AG09309 (cell line): Measurements from ENCODE around the gene VWA3A.

Experiments
- DNase-seq: peaks from one replicate; pipeline ENCODE4 v3.0.0-alpha.2; 2010; ENCODE audit warnings: low read depth
- H3K4me3 ChIP-seq: 2 replicates; pipeline ENCODE4 v1.5.1; 2011; ENCODE audit warnings: mild to moderate bottlenecking, low read depth, low read length, moderate library complexity; ENCODE audit not compliant: control insufficient read depth
- TF ChIP-seq, protein P1 (sequence below): IDR thresholded peaks from 2 replicates; pipeline ENCODE4 v1.5.1; 2011; ENCODE audit warnings: mild to moderate bottlenecking, low read depth, low read length, inconsistent platforms; ENCODE audit not compliant: insufficient read depth, control insufficient read depth; ENCODE audit errors: missing control alignments

The VWA3A gene

GRCh38 chr16:22091721-22092120 lies 620 bp upstream of the VWA3A start:
- DNase-seq, result no peak
- no peak overlapping the region for H3K4me3 ChIP-seq
- TF ChIP-seq, protein P1, sequence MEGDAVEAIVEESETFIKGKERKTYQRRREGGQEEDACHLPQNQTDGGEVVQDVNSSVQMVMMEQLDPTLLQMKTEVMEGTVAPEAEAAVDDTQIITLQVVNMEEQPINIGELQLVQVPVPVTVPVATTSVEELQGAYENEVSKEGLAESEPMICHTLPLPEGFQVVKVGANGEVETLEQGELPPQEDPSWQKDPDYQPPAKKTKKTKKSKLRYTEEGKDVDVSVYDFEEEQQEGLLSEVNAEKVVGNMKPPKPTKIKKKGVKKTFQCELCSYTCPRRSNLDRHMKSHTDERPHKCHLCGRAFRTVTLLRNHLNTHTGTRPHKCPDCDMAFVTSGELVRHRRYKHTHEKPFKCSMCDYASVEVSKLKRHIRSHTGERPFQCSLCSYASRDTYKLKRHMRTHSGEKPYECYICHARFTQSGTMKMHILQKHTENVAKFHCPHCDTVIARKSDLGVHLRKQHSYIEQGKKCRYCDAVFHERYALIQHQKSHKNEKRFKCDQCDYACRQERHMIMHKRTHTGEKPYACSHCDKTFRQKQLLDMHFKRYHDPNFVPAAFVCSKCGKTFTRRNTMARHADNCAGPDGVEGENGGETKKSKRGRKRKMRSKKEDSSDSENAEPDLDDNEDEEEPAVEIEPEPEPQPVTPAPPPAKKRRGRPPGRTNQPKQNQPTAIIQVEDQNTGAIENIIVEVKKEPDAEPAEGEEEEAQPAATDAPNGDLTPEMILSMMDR, result no peak

GRCh38 chr16:22093331-22093730 lies 990 bp downstream of the VWA3A start:
- TF ChIP-seq, protein P1, result no peak
- DNase-seq, result no peak
- no peak overlapping the region for H3K4me3 ChIP-seq

DNA sequence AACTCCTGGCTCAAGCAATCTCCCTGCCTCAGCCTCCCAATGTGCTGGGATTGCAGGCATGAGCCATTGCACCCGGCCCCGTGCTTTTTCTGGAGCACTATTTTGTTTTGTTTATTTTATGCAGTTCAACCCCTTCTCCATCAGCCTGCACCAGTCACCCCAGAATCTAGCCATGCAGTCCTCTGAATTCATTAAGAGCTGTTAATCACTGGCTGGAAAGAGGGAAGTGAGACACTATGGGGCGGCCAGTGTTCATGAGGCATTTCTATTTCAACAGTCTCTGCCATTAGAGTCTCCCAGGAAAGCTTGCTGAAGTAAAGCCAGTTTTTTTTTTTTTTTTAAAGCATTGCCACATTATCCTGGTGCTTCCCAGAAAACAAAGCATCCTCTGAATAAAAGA lies 1.7 kb downstream of the VWA3A start:
- no peak overlapping the region for H3K4me3 ChIP-seq
- no peak for DNase-seq
- TF ChIP-seq, protein P1, result no peak

- TF ChIP-seq, protein P1, result peak; percentile 71
- peak; percentile 17 for DNase-seq
- H3K4me3 ChIP-seq, result no peak overlapping the region; the same call in 1 of the 2 replicates
Measured at GRCh38 chr16:22098405-22099255, 6.3 kb downstream of the VWA3A start.

DNA sequence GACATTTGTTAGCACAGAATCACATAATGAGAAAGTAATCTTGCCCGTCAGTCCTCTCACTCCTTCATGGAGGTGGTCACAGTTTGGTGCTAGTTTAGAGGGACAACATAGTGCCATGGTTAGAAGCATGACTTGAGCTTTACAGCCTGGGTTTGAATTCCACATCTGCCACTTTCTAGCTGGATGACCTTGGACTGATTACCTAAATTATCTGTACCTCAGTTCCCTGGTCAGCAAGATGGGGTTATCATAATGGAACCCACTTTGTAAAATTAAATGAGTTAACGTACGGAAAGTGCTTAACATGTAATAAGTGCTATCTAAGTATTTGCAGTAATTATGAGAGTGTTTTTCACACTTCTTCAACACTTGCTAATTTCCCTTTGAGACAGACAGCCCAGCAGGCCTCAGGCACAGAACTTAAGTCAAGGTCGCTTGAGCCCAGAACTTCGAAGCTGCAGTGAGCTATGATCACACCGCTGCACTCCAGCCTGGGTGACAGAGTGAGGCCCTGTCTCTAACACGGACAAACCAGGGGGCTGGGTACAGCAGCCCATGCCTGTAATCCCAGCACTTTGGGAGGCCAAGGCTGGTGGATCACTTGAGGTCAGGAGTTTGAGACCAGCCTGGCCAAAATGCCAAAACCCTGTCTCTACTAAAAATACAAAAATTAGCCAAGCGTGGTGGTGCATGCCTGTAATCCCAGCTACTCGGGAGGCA lies 7.1 kb downstream of the VWA3A start:
- DNase-seq, result no peak
- TF ChIP-seq, protein P1, result no peak
- no peak overlapping the region for H3K4me3 ChIP-seq

DNA sequence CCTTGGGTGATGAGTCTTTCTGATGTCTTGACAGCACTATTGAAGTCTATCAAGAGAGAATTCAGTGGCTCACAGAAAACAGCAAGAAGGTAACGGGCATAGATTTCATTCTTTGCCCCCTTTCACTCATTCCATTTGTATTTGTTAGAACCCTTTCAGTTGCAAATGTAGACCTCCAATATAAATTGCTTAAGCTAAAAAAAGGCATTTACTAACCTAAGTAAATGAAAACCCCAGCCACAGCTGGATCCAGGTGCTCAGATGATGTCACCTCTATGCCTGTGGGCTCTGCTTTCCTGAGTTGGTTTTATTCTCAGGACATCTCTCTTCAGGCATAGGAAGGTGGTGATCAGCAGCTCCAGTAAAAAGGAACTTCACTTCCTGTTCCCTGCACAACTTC lies 11.1 kb downstream of the VWA3A start:
- no peak for DNase-seq
- no peak overlapping the region for H3K4me3 ChIP-seq
- TF ChIP-seq, protein P1, result no peak
